HG03354 (cell line): ENCODE data around the gene UGT2B28.
A peak's percentile ranks its signal among the peaks of the same experiment; 100 is the strongest.
"Not testable (repeated sequence)": the region's sequence is repeated elsewhere in the genome, so short reads cannot be mapped to it uniquely, and the experiment has no call there.

Experiments
- ATAC-seq: cut with Tn5 transposase; IDR thresholded peaks from one replicate; pipeline ENCODE4 v1.9.1; 2021; ENCODE audit warnings: mild to moderate bottlenecking; ENCODE audit not compliant: unreplicated experiment, poor library complexity, severe bottlenecking

UGT2B28 gene

DNA sequence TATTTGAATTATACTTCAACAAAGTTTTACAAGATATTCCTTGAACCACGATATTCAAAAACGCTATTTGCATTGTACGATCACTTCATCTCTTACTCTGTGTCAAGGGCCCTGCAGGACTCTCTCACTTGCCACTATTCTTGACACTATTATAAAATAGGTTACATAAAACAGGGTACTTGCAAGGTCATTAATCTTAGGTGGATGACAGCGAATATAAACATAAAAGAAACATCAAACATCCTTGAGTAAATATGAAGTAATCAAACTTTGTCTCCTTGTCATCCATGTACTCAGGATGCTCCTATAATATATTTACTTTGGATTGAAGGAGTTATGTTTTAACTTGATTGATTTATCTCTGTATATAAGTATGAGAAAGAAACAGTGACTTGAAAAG is at the start of gene UGT2B28:
Gene UGT2B28 (plus strand): TSS at position 395 of the 400 bp plus-strand sequence. CDS start 26 bp downstream, outside the sequence.
- not testable (repeated sequence) for ATAC-seq

DNA sequence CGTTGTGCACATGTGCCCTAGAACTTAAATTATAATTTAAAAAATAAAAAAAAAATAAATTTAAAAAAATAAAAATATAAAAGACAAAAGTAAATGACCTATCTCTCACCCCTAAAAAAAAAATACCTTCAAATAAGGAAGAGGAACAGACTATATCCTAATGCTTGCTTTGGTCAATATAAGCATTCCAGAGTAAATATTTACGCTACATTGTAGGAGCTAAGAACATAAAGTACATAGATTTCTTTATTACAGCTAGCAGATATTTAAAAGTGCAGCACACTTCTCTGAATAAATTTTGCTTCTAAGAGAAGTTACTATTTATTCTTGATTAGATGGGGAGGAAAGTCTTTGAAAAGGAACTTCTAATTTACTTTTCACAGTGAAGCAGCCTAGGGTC is 41.2 kb upstream of the UGT2B28 start:
- no peak for ATAC-seq

DNA sequence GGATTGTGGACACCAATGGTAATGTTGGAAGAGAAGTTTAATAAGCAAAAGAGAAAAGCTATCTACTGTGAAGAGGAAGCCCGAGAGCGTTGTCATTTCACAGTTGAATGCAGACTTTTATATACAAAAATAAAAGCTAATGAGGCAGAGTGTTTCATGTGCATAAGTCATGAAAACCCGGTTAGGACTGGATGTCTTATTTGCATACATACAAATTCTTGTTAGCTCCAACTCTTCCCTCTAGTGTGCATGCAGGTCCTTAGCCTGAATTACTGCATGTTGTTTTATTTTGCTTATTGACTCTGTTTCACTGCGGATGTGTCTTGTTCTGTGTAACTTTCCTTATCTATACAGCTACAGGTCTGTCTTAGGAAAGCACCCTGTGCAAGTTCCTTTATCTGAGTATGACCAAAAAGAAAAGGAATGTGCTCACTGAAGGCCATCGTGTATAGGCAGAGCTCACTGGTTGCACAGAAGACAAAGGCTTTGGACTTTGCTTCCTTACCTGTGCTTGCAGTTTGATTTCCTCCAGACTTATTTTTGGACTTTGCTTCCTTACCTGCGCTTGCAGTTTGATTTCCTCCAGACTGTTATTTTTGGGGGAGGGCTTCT is 40.6 kb upstream of the UGT2B28 start:
- no peak for ATAC-seq

DNA sequence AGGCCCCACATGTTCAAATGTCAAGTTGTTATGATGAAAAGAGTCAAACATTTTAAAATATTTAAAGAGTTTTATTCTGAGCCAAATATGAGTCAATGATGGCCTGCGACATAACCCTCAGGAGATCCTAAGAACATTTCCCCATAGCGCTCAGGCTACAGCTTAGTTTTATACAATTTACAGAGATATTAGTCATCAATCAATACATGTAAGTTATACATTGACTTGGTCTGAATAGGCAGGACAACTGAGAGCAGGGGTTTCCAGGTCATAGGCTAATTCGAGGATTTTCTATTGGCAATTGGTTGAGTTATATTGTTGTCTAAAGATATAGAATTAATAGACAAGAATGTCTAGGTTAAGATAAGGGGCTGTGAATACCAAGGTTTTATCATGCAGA is 39.5 kb upstream of the UGT2B28 start:
- not testable (repeated sequence) for ATAC-seq

DNA sequence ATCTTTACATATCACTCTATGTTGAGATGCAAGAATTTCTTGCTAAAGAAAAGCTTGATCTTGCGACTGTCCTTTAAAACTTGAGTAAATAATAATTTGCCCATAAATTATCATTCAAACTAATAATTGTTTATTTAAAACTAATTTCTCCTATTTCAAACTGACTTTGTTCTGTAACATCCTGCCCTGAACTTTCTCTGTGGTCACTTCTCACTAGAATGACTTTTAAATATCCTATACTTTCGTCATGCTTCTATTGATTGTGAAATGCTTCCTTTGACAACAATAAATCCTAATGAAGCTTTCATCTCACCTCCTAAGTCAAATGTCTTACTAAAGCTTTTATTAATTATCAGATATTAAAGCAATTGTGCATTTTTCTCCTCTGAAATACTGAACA is 38.5 kb upstream of the UGT2B28 start:
- not testable (repeated sequence) for ATAC-seq

DNA sequence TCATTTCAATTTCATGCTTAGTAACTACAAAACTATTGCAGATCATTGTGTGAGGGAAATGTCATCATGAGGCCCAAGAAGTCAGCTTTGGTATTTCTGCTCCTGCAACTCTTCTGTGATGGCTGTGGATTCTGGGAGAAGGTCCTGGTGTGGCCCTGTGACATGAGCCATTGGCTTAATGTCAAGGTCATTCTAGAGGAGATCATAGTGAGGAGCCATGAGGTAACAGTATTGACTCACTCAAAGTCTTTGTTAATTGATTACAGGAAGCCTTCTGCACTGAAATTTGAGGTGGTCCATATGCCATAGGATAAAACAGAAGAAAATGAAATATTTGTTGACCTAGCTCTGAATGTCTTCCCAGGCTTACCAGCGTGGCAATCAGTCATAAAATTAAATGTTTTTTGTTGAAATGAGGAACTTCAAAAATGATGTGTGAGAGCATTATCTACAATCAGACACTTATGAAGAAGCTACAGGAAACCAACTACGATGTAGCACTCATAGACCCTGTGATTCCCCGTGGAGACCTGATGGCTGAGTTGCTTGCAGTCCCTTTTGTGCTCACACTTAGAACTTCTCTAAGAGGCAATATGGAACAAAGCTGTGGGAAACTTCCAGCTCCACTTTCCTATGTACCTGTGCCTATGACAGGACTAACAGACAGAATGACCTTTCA is 37.6 kb upstream of the UGT2B28 start:
- not testable (repeated sequence) for ATAC-seq

DNA sequence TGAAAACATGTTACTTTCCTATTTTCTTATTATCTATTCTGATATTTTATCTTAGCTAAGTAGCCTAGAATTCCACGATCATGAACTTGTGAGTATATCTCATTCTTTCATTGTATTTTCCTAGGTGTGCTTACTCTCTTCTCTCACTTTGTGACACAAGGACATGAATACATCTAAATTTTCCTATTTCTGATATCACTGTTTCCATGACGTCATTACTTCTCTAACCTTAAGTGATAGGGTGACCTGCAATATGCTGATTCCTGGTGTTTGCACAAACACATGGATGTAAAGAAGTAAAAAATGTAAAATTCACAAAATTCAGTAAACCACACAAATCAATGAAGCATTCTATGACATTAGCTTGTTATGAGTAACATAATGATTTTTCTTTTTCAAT is 29.4 kb upstream of the UGT2B28 start:
- not testable (repeated sequence) for ATAC-seq

DNA sequence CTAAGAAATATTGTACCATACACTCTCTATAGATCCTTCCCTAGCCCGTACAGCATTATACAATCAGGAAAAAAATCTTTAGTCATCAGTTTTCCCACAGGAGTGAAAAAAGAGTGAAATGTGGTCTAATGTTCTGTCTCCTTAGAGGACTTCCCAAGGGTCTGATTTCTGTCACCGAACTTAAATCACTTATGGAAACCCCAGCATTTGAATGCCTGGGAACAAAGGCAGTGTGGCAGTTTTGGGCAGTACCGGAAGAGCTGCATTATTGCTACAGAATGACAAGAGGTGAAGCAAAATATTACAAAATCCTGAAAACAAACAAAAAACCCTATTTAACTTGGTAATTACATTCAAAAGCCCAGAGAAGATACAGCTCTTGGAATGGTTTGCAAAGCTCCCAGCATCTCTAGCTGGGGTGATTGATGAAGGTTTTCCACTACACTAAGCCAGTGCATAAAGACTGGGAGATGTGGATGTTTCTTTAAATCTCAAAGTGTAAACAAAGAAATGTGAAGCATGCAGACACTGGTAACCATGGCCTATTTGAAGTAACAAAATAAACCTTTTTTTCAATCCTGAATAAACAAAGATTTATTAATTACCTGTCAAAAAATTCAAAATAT is 27.0 kb upstream of the UGT2B28 start:
- not testable (repeated sequence) for ATAC-seq

DNA sequence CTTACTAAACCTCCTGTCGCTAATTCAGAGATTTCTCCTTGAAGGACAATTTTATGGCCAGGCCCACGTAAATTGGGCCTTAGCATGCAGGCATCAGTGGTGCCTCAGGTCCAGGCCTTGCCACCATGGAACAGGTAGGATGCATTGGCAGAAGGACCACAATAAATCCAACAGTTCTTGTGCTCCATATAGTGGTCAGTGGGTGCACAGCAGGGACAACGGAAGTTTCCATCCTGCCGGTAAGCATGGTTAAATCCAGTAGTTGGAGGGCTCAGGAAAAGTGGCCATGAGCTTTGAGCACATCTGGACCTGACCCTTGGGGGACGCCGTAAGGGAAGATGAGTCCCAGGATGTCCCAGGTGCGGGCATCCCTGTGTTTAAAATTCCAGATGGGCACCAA is 11.7 kb upstream of the UGT2B28 start:
- ATAC-seq: not testable (repeated sequence)

DNA sequence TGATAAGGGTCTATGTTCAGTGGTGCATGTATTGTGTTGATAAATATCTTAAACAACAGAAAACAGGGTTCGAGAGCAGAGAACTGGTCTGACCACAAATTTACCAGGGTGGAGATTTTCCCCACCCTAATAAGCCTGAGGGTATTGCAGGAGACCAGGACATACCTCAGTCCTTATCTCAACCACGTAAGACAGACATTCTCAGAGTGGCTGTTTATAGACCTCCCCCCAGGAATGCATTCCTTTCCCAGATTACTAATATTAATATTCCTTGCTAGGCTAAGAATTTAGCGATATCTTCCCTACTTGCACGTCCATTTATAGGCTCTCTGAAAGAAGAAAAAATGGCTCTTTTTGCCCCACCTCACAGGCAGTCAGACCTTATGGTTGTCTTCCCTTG is 16.1 kb downstream of the UGT2B28 start:
- ATAC-seq: not testable (repeated sequence)

DNA sequence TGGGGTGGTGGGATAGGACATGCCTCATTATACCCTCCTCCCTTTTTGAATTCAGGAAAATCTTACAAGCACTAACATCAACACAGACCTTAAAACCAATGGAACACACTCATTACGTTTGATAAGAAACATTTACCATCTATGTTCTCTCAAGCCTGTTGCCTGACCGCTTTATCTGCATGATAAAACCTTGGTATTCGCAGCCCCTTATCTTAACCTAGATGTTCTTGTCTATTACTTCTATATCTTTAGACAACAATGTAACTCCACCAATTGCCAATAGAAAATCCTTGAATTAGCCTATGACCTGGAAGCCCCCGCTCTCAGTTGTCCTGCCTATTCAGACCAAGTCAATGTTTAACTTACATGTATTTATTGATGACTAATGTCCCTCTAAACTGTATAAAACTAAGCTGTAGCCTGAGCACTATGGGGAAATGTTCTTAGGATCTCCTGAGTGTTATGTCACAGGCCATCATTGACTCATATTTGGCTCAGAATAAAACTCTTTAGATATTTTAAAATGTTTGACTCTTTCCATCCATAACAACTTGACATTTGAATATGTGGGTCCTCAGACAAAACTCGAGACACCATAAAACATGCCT is 28.3 kb downstream of the UGT2B28 start:
- ATAC-seq: not testable (repeated sequence)

DNA sequence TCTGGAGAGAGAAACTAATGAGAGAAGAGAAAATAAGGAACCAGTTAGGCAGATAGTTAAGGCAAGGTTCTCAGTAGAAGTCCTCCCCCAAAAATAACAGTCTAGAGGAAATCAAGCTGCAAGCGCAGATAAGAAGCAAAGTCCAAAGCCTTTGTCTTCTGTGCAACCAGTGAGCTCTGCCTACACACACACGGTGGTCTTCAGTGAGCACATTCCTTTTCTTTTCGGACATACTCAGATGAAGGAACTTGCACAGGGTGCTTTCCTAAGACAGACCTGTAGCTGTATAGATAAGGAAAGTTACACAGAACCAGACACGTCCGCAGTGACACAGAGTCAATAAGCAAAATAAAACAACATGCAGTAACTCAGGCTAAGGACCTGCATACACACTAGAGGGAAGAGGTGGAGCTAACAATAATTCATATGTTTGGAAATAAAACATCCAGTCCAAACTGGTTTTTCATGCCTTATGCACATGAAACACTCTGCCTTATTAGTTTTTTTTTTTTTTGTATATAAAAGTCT is 29.3 kb downstream of the UGT2B28 start:
- ATAC-seq: not testable (repeated sequence)

DNA sequence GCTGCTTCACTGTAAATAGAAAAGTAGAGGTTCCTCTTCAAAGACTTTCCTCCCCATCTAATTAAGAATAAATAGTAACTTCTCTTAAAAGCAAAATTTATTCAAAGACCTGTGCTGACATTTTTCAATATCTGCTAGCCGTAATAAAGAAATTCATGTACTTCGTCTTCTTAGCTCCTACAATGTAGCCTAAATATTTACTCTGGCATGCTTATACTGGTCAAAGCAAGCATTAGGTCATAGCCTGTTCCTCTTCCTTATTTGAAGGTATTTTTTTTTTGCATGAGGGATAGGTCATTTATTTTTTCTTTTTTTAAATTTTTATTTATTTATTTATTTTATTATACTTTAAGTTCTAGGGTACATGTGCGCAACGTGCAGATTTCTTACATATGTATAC is 30.0 kb downstream of the UGT2B28 start:
- not testable (repeated sequence) for ATAC-seq

DNA sequence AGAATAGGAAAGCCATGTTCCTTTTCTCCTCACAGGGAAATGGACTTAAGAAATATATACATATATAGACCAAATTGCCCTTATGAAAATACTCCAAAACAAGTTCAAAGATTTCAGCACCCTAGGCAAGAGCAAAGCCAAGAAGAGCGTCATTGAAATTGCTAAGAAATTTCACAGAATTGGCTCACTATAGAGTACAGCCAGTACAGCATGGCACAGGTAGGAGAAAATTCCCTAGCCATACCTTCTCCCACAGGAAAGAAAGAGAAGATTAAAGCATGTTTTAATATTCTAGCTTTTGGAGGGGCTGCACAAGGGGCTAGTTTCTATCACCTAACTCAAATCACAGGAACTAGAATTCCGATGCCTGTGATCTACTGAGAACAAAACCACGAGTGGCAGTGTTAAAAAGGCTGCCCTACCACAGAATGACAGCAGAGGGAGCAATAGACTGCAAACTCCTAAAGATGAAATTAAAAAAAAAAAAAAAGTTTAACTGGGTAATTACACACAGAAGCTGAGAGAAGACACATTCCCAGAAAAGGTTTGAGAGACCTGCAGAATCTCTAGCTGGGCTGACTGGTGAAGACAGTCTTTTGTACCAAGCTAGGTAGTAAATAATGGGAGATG is 37.5 kb downstream of the UGT2B28 start:
- peak; percentile 76 for ATAC-seq

DNA sequence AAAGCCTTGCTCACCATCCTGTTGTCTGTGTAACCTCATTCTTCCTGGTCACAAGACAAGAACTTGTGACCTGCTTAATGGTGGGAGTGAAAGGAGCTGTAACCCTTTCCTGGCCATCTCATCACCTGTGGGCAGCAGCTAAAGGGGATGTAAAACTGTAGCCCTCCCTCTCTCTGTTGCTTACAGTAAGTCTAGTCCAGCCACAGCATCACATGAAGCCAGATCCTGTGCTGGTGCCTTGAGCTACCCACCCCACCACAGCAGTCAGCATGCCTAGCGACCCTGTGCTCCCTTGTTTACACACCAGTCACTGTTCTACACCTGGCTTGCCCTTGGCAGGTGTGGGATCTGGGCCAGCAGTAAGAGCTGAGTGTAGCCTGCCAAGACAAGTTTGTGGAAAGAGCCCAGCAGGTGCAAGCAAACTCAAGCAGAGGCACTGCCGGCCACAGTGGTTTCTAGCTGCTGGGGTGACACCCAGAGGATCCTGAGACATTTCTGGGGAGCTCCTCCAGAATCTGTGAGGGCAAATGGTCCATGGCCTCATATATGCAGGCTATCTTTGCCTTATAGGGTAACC is 41.0 kb downstream of the UGT2B28 start:
- ATAC-seq: no peak

DNA sequence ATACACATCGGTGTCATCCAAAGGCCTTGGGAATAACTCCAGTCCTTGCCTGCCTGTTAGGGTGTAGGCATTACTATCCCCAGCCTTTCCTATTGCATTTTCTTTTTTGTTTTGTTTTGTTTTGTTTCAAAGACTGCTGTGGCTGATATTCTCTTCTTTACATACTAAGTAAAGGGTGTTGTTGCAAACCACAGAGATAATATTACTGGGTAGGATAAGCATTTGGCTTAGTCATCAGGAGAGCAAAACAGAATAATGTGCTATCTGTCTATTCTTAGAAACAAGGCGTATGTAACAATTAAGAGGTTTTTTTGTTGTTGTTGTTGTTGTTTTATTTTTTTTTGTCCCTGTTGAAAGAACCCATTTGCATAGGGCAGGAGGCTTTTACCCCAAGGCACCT is 41.8 kb downstream of the UGT2B28 start:
- ATAC-seq: no peak

DNA sequence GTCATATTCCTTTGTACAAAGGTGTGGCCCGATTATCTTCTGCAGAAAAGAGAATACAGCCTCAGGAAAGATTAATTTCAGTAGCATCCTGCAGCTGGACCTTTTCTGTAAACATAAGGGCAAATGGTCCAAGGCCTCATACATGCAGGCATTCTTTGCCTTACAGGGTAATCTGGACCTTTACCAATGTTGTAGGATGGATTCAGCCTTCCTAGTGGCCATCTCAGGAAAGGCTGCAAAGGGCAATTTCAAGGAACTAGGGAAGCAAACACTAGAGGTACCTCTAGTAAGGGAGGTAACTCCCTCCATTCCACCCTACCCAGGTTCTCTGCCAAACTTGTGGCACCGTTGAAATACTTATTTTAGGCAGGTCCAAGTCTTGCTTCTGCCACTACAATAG is 43.0 kb downstream of the UGT2B28 start:
- ATAC-seq: no peak

DNA sequence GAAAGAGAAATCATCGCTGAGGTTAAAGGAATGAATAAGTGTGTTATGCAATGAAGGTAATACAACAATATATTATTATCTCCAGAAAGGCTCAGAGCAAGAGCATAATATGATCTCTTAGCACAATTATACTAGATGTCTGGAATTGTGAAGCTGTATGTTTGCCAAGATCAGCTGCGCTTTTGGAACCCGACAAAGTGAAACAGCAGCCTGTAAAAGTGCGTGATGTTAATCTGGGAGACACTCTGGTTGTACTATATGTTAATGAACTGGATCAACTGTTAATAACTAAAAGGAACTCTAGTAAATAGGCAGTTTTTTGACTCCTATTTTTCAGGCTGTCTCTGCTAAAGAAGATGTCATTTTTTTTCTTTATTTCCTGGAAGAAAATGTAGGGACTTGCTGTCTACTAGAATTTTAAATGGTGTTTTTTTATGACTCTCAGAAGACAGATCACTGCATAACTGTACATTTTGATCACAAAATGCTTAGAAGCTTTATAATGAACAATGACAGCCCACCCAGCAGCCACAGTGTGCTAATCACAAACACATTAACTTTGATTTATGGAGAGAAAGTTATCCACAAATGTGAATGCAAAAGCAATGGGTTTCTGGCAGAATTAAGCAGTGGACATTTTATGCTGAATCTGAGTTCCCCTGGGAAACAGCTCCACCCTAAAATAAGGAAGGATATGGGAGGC is 50.2 kb downstream of the UGT2B28 start:
- no peak for ATAC-seq

DNA sequence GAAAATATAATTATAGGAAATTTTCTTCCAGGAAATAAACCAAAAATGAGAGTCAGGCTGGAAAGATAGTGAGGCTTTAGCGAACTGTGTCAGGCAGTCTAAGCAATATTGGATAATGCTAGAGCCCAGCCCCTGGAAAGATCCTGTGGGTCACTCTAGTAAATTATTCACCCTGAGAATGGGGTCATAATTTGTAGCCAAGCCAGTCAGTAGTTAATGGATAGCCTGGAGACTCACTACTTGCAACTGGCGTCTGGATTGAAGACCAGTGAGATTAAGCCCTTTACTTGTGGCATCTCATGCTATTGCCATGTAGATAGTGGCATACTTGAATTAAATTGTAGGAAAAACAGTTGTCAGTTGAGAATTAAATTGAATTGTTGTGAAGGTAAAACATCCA is 51.0 kb downstream of the UGT2B28 start:
- not testable (repeated sequence) for ATAC-seq
